Breast epithelium (tissue), 4 donors: ENCODE measurements around the gene ADGRV1. TPM values are rescaled to one million over a fixed set of nuclear protein-coding genes. Genes with fewer than 3 reads are reported as not detected.
"Not testable (repeated sequence)": the region's sequence is repeated elsewhere in the genome, so short reads cannot be mapped to it uniquely, and the experiment has no call there.

Experiments used
- DNase-seq, 2 donors: peaks; one replicate each; pipeline ENCODE4 v3.0.0-alpha.2; 2019; ENCODE audit warnings: low spot score in 2 of 2
- H3K27ac ChIP-seq, 2 donors: fragments of 200-600 bp; sonication (generic) in 1 of 2; one replicate each; pipeline ENCODE4 v1.5.1; 2016 to 2019; ENCODE audit warnings: mild to moderate bottlenecking in 1 of 2
- H3K27me3 ChIP-seq, 2 donors: fragments of 200-600 bp; sonication (generic) in 1 of 2; one replicate each; pipeline versions ENCODE4 v1.5.1 to v1.6.0; 2017 to 2019; ENCODE audit warnings: control low read depth in 1 of 2, mild to moderate bottlenecking in 1 of 2
- H3K36me3 ChIP-seq: fragments of 200-600 bp; one replicate; pipeline ENCODE4 v1.5.1; 2019
- H3K4me1 ChIP-seq, 2 donors: fragments of 200-600 bp; sonication (generic); one replicate each; pipeline ENCODE4 v1.5.1; 2016 to 2019; ENCODE audit warnings: control low read depth in 1 of 2
- H3K4me3 ChIP-seq, 3 donors: fragments of 200-600 bp; sonication (generic); 1 replicate in 2 of 3; 2 replicates in 1 of 3; pipeline ENCODE4 v1.5.1; 2016 to 2019; ENCODE audit warnings: mild to moderate bottlenecking in 3 of 3, moderate library complexity in 2 of 3
- H3K9me3 ChIP-seq, 2 donors: fragments of 200-600 bp; sonication (generic) in 1 of 2; one replicate each; pipeline ENCODE4 v1.5.1; 2016 to 2019; ENCODE audit warnings: control low read depth in 1 of 2
- CTCF ChIP-seq, 3 donors: fragments of 450-650 bp; IDR thresholded peaks; one replicate each; pipeline ENCODE4 v1.5.1; 2016 to 2017; ENCODE audit warnings: antibody characterized with exemption in 3 of 3, mild to moderate bottlenecking in 3 of 3, moderate library complexity in 3 of 3
- POLR2A ChIP-seq: fragments of 450-650 bp; IDR thresholded peaks from one replicate; pipeline ENCODE4 v1.6.1; 2016; ENCODE audit warnings: antibody characterized with exemption, mild to moderate bottlenecking, moderate library complexity
- POLR2AphosphoS5 ChIP-seq, 3 donors: sonication (generic); formaldehyde crosslinking; IDR thresholded peaks; one replicate each; pipeline ENCODE4 v1.6.1; 2017; ENCODE audit warnings: antibody characterized with exemption in 3 of 3
- intact Hi-C: fragments of 100-400 bp; cut with DNase I; formaldehyde crosslinking; loops from one replicate; pipeline ENCODE4 v1.15.1; 2023; ENCODE audit warnings: low total_unique reads
- total RNA-seq, 3 donors: library from RNA; depleted of rRNA; stranded (reverse); fragments of >200 nt; gene quantifications; one replicate each; pipeline ENCODE4 v1.1.0, GENCODE V29; 2016

The ADGRV1 gene
- total RNA-seq, 3 donors from 2014 or later = 0.32 to 85.2 (median 55.3) TPM

GRCh38 chr5:91042936-91043255 lies 484.3 kb downstream of the ADGRV1 start:
- Histone ChIP-seq H3K36me3 (no peaks in the 10 kb centered on the region), H3K27ac (no peak overlapping the region), H3K27me3 (no peaks in the 10 kb centered on the region), H3K4me3 (no peak overlapping the region), H3K4me1 (no peaks in the 10 kb centered on the region), H3K9me3 (no peaks in the 10 kb centered on the region)
- DNase-seq = no peak
- TF ChIP-seq POLR2A = no peak
- no peak for TF ChIP-seq CTCF (IDR thresholded peaks at IDR 0.05)
- no peak for TF ChIP-seq POLR2AphosphoS5 (IDR thresholded peaks at IDR 0.05)
- intact Hi-C loops = no loop called here

GRCh38 chr5:91048073-91048472 lies 489.5 kb downstream of the ADGRV1 start:
- no peaks in the 10 kb centered on the region for H3K4me1 ChIP-seq
- no peaks in the 10 kb centered on the region for H3K9me3 ChIP-seq
- H3K27me3 ChIP-seq = no peaks in the 10 kb centered on the region
- no peaks in the 10 kb centered on the region for H3K36me3 ChIP-seq
- no peak for TF ChIP-seq POLR2A
- no peak for TF ChIP-seq POLR2AphosphoS5 (IDR thresholded peaks at IDR 0.05)
- TF ChIP-seq CTCF (IDR thresholded peaks at IDR 0.05) = no peak
- H3K4me3 ChIP-seq = no peak overlapping the region
- no peak for DNase-seq
- intact Hi-C loops = no loop called here
- H3K27ac ChIP-seq = no peak overlapping the region

- no peaks in the 10 kb centered on the region for H3K27me3 ChIP-seq
- intact Hi-C loops = no loop called here
- DNase-seq = no peak
Observed at GRCh38 chr5:91049112-91049511, 490.5 kb downstream of the ADGRV1 start.

GRCh38 chr5:91049800-91050199 lies 491.2 kb downstream of the ADGRV1 start:
- intact Hi-C loops = no loop called here
- H3K27me3 ChIP-seq = no peaks in the 10 kb centered on the region

More at GRCh38 chr5:91049112-91049511, 490.5 kb downstream of the ADGRV1 start:
- H3K4me3 ChIP-seq = no peak overlapping the region
- peaks cover 0 to 5% of the 10 kb centered on the region in 2 donors for H3K4me1 ChIP-seq
- TF ChIP-seq POLR2AphosphoS5 (IDR thresholded peaks at IDR 0.05) (no peak), POLR2A (no peak), CTCF (IDR thresholded peaks at IDR 0.05) (no peak)
- H3K9me3 ChIP-seq = no peaks in the 10 kb centered on the region
- H3K36me3 ChIP-seq = no peaks in the 10 kb centered on the region
- no peak overlapping the region for H3K27ac ChIP-seq

GRCh38 chr5:91052411-91052810 lies 493.8 kb downstream of the ADGRV1 start:
- H3K4me3 ChIP-seq, H3K9me3 ChIP-seq, DNase-seq, H3K27ac ChIP-seq, H3K27me3 ChIP-seq, H3K36me3 ChIP-seq, H3K4me1 ChIP-seq, intact Hi-C loops: not testable (repeated sequence)

More at GRCh38 chr5:91049800-91050199, 491.2 kb downstream of the ADGRV1 start:
- no peak overlapping the region for H3K27ac ChIP-seq
- H3K4me1 ChIP-seq = peaks cover 0 to 5% of the 10 kb centered on the region in 2 donors
- TF ChIP-seq POLR2AphosphoS5 (IDR thresholded peaks at IDR 0.05) (no peak), POLR2A (no peak), CTCF (IDR thresholded peaks at IDR 0.05) (no peak)
- no peaks in the 10 kb centered on the region for H3K36me3 ChIP-seq
- no peaks in the 10 kb centered on the region for H3K9me3 ChIP-seq
- DNase-seq = no peak
- H3K4me3 ChIP-seq = no peak overlapping the region
